Psoas muscle (tissue), 8 donors: ENCODE results near the gene PYGM. TPM values are rescaled to one million over a fixed set of nuclear protein-coding genes. Genes with fewer than 3 reads are reported as not detected.

Experiments used
- ATAC-seq, 4 donors: fragments of 200-7000 bp; cut with Tn5 transposase; one replicate each; pipeline ENCODE4 v1.9.1; 2020; ENCODE audit warnings: moderate library complexity in 3 of 4, mild to moderate bottlenecking in 2 of 4
- DNase-seq, 2 donors: peaks; one replicate each; pipeline ENCODE4 v3.0.0-alpha.2; 2020
- H3K27ac ChIP-seq: fragments of 200-600 bp; one replicate; pipeline ENCODE4 v1.8.0; 2022
- H3K27me3 ChIP-seq, 3 donors: fragments of 200-600 bp in 1 of 3; one replicate each; pipeline versions ENCODE4 v1.6.1 to v1.8.0; 2013 to 2022; ENCODE audit warnings: low read length in 2 of 3, mild to moderate bottlenecking in 2 of 3, moderate library complexity in 1 of 3; ENCODE audit not compliant: insufficient read depth in 3 of 3
- H3K36me3 ChIP-seq, 2 donors: fragments of 200-600 bp in 1 of 2; one replicate each; pipeline versions ENCODE4 v1.6.1 to v1.8.0; 2013 to 2022; ENCODE audit warnings: low read depth in 1 of 2, mild to moderate bottlenecking in 1 of 2, moderate library complexity in 1 of 2; ENCODE audit not compliant: insufficient read depth in 1 of 2
- H3K4me1 ChIP-seq: fragments of 200-600 bp; one replicate; pipeline ENCODE4 v1.8.0; 2022
- H3K4me3 ChIP-seq: fragments of 200-600 bp; one replicate; pipeline ENCODE4 v1.8.0; 2022; ENCODE audit warnings: mild to moderate bottlenecking
- H3K9me3 ChIP-seq: fragments of 200-600 bp; one replicate; pipeline ENCODE4 v1.8.0; 2022
- WGBS, 3 donors: extraction: QIAGEN DNeasy Blood & Tissue Kit; methylation state at CpG; one replicate each; pipeline versions ENCODE4 v1.1.6 to v1.1.7; 2013; 5-methylcytosine and 5-hydroxymethylcytosine counted together
- intact Hi-C, 2 donors: fragments of 100-400 bp; cut with DNase I; formaldehyde crosslinking; loops; one replicate each; pipeline versions ENCODE4 v1.11.0 to v1.14.2; 2022
- polyA plus RNA-seq, 3 donors: library from polyadenylated mRNA; stranded (reverse); fragments of 200-250 nt; gene quantifications; one replicate each; pipeline ENCODE4 v1.2.3, GENCODE V29; 2013
- total RNA-seq, 4 donors: library from RNA; stranded (reverse); fragmentation: NEBNext Ultra II Directional in 2 of 4; extraction: Animal tissue kit (Norgen Biotek cat#: 25700) in 2 of 4; gene quantifications; one replicate each; pipeline versions ENCODE4 v1.2.1 to v1.2.4, GENCODE V29; 2021 to 2023
- TF ChIP-seq, protein P1 (sequence below): fragments of 200-600 bp; IDR thresholded peaks from one replicate; pipeline ENCODE4 v1.8.0; 2022; ENCODE audit warnings: antibody characterized with exemption
- donor health status: healthy with polysubstance abuse.
- donor health status: DM: no; HTN: no; CAD: no; lungs with moderate emphysema.
- donor health status: Bipolar disorder and iron deficiency.
- donor health status: healthy.
- donor health status: DM: yes; HTN: yes; CAD: no.
- donor health status: DM: no; HTN: no; CAD: no.
- donor health status: DM: no; HTN: no; CAD: no.
- donor health status: DM: yes; HTN: yes; CAD: no.

PYGM gene
- total and polyA plus RNA-seq, 7 donors, result 511 to 2,203 (median 1,729) TPM

DNA sequence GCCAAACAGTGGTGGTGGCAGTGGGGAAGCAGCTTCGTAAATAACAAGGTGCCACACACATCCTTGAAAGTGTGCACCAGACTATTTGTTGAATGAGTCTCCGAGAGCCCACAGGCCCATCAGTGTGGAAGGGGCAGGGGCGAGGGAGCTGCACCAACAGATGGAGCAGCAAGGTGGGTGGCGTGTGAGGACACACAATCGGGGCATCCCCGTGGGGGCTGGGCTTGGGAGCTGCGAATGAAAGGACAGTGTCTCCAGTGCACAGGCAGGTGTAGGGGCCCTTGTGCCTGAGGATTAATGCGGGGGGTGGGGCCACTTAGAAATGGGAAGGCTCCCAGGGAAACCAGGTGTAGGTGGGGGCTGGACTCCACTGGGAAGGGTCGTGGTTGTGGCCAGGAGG lies 39.6 kb downstream of the PYGM start:
- Histone ChIP-seq H3K9me3 (no peaks in the 10 kb centered on the region), H3K36me3 (no peaks in the 10 kb centered on the region), H3K4me1 (peaks cover 5% of the 10 kb centered on the region), H3K27me3 (peaks cover 0 to 37% (median 13%) of the 10 kb centered on the region in 3 donors), H3K27ac (no peak overlapping the region), H3K4me3 (no peak overlapping the region)
- intact Hi-C loops, result loop anchor here (5.0 to 10.0 kb wide), 3 partner anchors 33 to 275 kb away; no protein-coding TSS in a partner anchor
- no peak for DNase-seq
- no peak for ATAC-seq
- WGBS, 3 donors, result 64 to 80% (median 76%) methylated on average over 9 of the region's 9 CpGs
- TF ChIP-seq, protein P1, sequence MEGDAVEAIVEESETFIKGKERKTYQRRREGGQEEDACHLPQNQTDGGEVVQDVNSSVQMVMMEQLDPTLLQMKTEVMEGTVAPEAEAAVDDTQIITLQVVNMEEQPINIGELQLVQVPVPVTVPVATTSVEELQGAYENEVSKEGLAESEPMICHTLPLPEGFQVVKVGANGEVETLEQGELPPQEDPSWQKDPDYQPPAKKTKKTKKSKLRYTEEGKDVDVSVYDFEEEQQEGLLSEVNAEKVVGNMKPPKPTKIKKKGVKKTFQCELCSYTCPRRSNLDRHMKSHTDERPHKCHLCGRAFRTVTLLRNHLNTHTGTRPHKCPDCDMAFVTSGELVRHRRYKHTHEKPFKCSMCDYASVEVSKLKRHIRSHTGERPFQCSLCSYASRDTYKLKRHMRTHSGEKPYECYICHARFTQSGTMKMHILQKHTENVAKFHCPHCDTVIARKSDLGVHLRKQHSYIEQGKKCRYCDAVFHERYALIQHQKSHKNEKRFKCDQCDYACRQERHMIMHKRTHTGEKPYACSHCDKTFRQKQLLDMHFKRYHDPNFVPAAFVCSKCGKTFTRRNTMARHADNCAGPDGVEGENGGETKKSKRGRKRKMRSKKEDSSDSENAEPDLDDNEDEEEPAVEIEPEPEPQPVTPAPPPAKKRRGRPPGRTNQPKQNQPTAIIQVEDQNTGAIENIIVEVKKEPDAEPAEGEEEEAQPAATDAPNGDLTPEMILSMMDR, result no peak

DNA sequence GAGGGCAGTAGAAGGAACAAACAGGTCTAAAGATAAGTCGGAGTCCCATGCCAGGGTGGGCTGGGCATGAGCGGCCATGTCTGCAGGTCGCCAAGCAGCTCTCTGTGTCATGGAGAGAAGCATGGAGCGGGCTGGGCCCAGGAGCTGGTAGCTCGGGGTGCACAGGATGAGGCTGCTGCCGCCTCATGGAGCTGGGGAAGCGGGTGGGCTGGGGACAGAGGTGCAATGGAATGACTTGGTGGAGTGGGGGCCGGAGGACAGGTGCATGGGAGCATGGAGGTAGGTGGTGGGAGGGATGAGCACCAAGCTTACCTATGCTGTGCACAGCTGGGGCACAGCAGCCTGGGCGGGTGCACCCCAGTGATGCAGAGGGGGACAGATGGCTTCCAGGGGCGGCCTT lies 40.4 kb downstream of the PYGM start:
- Histone ChIP-seq H3K27me3 (peaks cover 2 to 44% (median 14%) of the 10 kb centered on the region in 3 donors), H3K9me3 (no peaks in the 10 kb centered on the region), H3K36me3 (no peaks in the 10 kb centered on the region), H3K4me3 (no peak overlapping the region), H3K4me1 (peaks cover 5% of the 10 kb centered on the region), H3K27ac (no peak overlapping the region)
- TF ChIP-seq, protein P1, result no peak
- no peak for ATAC-seq
- no peak for DNase-seq
- WGBS, 3 donors, result 88 to 92% (median 90%) methylated on average over 10 of the region's 10 CpGs
- intact Hi-C loops, result no loop called here

DNA sequence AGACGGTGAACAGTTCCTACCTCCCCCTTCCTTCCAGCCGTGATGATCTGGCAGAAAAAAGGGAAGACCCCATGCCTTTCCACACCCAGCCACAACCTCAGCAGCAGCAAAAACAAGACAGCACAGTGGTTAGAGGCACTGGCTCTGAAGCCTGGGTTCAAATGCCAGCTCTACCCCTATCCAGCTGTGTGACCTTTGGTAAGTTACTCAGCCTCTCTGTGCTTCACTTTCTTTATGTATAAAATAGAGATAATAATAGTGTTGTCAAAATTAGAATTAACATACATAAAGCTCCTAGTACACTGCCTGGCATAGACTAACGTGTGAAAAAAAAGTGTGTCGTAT lies 41.0 kb downstream of the PYGM start:
- no peaks in the 10 kb centered on the region for H3K36me3 ChIP-seq
- no peaks in the 10 kb centered on the region for H3K9me3 ChIP-seq
- no peak for ATAC-seq
- WGBS, 3 donors, result 66 to 75% (median 71%) methylated on average over 3 to 4 of the region's 4 CpGs
- TF ChIP-seq, protein P1, result no peak
- H3K4me1 ChIP-seq, result peaks cover 5% of the 10 kb centered on the region
- DNase-seq, result no peak
- no peak overlapping the region for H3K4me3 ChIP-seq
- no peak overlapping the region for H3K27ac ChIP-seq
- intact Hi-C loops, result no loop called here
- peaks cover 2 to 51% (median 18%) of the 10 kb centered on the region in 3 donors for H3K27me3 ChIP-seq

DNA sequence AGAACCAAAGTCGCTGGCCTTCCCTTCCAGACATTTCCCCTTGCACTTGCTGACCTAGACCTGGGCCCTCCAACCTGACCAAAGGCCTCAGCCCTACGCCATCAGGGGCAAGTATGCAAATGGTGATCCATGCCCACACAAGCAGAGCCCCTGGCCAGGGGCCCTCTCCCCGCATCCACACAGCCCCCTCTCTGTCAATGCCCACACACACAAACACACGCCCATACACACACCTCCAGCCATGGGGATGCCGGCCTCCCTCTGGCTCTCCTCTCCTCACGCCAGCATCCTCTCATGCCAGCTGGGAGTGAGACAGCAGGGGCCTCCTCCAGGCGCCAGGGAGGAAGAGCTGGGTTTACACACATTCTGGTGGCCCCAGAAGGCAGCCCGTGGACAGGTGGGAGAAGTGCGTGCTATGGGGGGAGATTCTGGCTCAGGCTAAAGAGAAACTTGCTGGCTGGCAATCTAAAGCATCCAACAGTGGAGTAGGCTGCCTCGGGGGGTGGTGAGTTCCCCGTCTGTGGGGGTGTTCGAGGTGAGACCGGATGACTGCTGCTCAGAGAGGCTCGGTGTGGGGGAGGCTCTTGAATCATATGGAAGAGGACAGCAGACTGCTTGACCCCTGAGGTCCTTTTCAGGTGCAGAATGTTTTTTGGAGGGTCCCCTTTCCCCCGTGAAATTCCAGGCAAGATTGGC lies 41.5 kb downstream of the PYGM start:
- Histone ChIP-seq H3K27ac (no peak overlapping the region), H3K4me1 (peaks cover 1% of the 10 kb centered on the region), H3K36me3 (no peaks in the 10 kb centered on the region), H3K9me3 (no peaks in the 10 kb centered on the region), H3K4me3 (no peak overlapping the region), H3K27me3 (peaks cover 5 to 53% (median 23%) of the 10 kb centered on the region in 3 donors)
- no peak for ATAC-seq
- intact Hi-C loops, result no loop called here
- DNase-seq, result no peak
- WGBS, 3 donors, result 64 to 79% (median 65%) methylated on average over 14 to 15 of the region's 15 CpGs
- TF ChIP-seq, protein P1, result no peak

DNA sequence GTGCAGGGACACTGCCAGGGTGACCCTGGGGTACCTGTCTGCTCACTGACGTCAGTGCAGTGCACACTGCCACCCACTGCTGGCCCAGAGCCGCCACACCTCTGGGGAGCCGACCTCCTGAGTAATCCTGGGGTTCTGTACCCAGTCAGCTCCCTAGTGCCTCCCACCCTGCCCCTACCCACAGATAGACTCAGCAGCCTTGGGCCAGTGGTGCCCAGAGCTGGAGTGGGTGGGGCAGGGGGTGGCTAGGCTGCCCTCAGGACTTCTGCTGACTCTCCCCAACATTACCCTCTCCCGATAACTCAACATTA lies 42.6 kb downstream of the PYGM start:
- Histone ChIP-seq H3K36me3 (no peaks in the 10 kb centered on the region), H3K4me1 (no peaks in the 10 kb centered on the region), H3K27me3 (peaks cover 5 to 64% (median 26%) of the 10 kb centered on the region in 3 donors), H3K4me3 (no peak overlapping the region), H3K27ac (no peak overlapping the region), H3K9me3 (no peaks in the 10 kb centered on the region)
- DNase-seq (no peak), ATAC-seq (peak in 1 of 4 donors; percentile 7)
- TF ChIP-seq, protein P1, result no peak
- 74 to 83% (median 81%) methylated on average over 4 of the region's 4 CpGs for WGBS, 3 donors
- intact Hi-C loops, result no loop called here
